Keratinocyte (primary cell): Measurements from ENCODE around the gene CASTOR1. TPM values are rescaled to one million over a fixed set of nuclear protein-coding genes. Genes with fewer than 3 reads are reported as not detected.

Source experiments
- DNase-seq: peaks from one replicate; pipeline ENCODE4 v3.0.0-alpha.2; 2011; ENCODE audit warnings: low read depth, missing footprints, low spot score
- FAIRE-seq: peaks from 2 replicates; lab custom pipeline; 2011; peaks lifted over from hg19 to GRCh38; lab: Jason Lieb, UNC
- H2AFZ ChIP-seq: 2 replicates; pipeline ENCODE4 v1.6.0; 2012; ENCODE audit warnings: low read length, control low read depth, inconsistent platforms; ENCODE audit not compliant: control insufficient read depth
- H3K27ac ChIP-seq: 2 replicates; pipeline ENCODE4 v1.5.1; 2011; ENCODE audit warnings: low read length; ENCODE audit not compliant: control insufficient read depth, insufficient read depth
- H3K27me3 ChIP-seq: 3 replicates; pipeline ENCODE4 v1.6.0; 2011; ENCODE audit warnings: low read length; ENCODE audit not compliant: control insufficient read depth, insufficient read depth; ENCODE audit errors: extremely low read depth
- H3K36me3 ChIP-seq, 2 experiments: 2 replicates in 1 of 2; 3 replicates in 1 of 2; pipeline ENCODE4 v1.5.1; 2011; ENCODE audit warnings: low read length in 2 of 2, mild to moderate bottlenecking in 1 of 2; ENCODE audit not compliant: control insufficient read depth in 2 of 2, insufficient read depth in 2 of 2; ENCODE audit errors: extremely low read depth in 1 of 2
- H3K4me1 ChIP-seq: 3 replicates; pipeline ENCODE4 v1.5.1; 2011; ENCODE audit warnings: low read length; ENCODE audit not compliant: control insufficient read depth, insufficient read depth; ENCODE audit errors: extremely low read depth
- H3K4me2 ChIP-seq: 3 replicates; pipeline ENCODE4 v1.6.0; 2011; ENCODE audit warnings: low read depth, low read length; ENCODE audit not compliant: control insufficient read depth, insufficient read depth; ENCODE audit errors: extremely low read depth
- H3K4me3 ChIP-seq, 3 experiments: fragments of 200-600 bp in 1 of 3; sonication (generic) in 1 of 3; 2 replicates in 2 of 3; 3 replicates in 1 of 3; pipeline ENCODE4 v1.5.1; 2011 to 2016; ENCODE audit warnings: low read length in 3 of 3, mild to moderate bottlenecking in 3 of 3, control low read depth in 2 of 3, inconsistent platforms in 1 of 3, low read depth in 1 of 3, mixed read lengths in 1 of 3, mixed run types in 1 of 3, moderate library complexity in 1 of 3; ENCODE audit not compliant: control insufficient read depth in 2 of 3, insufficient read depth in 2 of 3; ENCODE audit errors: extremely low read depth in 1 of 3
- H3K79me2 ChIP-seq: 2 replicates; pipeline ENCODE4 v1.6.0; 2012; ENCODE audit warnings: low read length; ENCODE audit not compliant: control insufficient read depth, insufficient read depth
- H3K9ac ChIP-seq: 3 replicates; pipeline ENCODE4 v1.6.0; 2011; ENCODE audit warnings: low read length; ENCODE audit not compliant: control insufficient read depth, insufficient read depth; ENCODE audit errors: extremely low read depth
- H3K9me1 ChIP-seq: 3 replicates; pipeline ENCODE4 v1.6.0; 2011; ENCODE audit warnings: low read length; ENCODE audit not compliant: control insufficient read depth, insufficient read depth; ENCODE audit errors: extremely low read depth
- H3K9me3 ChIP-seq: 2 replicates; pipeline ENCODE4 v1.5.1; 2012; ENCODE audit warnings: low read depth, low read length; ENCODE audit not compliant: control insufficient read depth
- H4K20me1 ChIP-seq: 3 replicates; pipeline ENCODE4 v1.6.0; 2011; ENCODE audit warnings: low read length; ENCODE audit not compliant: control insufficient read depth, insufficient read depth; ENCODE audit errors: extremely low read depth
- EZH2 ChIP-seq: IDR thresholded peaks from one replicate; pipeline ENCODE4 v1.6.1; 2012; ENCODE audit warnings: inconsistent platforms, mild to moderate bottlenecking, low read length, moderate library complexity
- dilution Hi-C: fragments of 300-500 bp; cut with MboI; formaldehyde crosslinking; loops from one replicate; pipeline ENCODE4 v1.7.0; 2020; ENCODE audit warnings: low sequenced_read_pairs; ENCODE audit not compliant: extremely low pct_ligation_motif_present
- polyA plus RNA-seq, 5 experiments: library from polyadenylated mRNA; depleted of rRNA in 3 of 5; stranded (reverse) in 3 of 5; stranded (forward) in 1 of 5; unstranded in 1 of 5; fragments of >200 nt; gene quantifications; 1 replicate in 1 of 5; 2 replicates in 3 of 5; 3 replicates in 1 of 5; pipeline versions ENCODE4 v1.2.1 to v1.2.3, GENCODE V29; 2011 to 2012; ENCODE audit warnings: missing spikeins in 2 of 5, low read depth in 1 of 5, low replicate concordance in 1 of 5
- TF ChIP-seq, protein P1 (sequence below), 3 experiments: IDR thresholded peaks in 1 of 3; conservative IDR thresholded peaks in 1 of 3; optimal IDR thresholded peaks in 1 of 3; 2 replicates in 2 of 3; 3 replicates in 1 of 3; pipeline versions ENCODE3 to v1.5.1; 2011; ENCODE audit warnings: low read length in 3 of 3, mild to moderate bottlenecking in 3 of 3, moderate library complexity in 2 of 3, control low read depth in 1 of 3, inconsistent platforms in 1 of 3; ENCODE audit not compliant: insufficient read depth in 2 of 3; ENCODE audit errors: extremely low read depth in 1 of 3

Gene CASTOR1
- polyA plus RNA-seq, 1 donor (not counting 4 experiments of a cell fraction or from before 2014, with no cell fraction given), result 9.1 TPM

DNA sequence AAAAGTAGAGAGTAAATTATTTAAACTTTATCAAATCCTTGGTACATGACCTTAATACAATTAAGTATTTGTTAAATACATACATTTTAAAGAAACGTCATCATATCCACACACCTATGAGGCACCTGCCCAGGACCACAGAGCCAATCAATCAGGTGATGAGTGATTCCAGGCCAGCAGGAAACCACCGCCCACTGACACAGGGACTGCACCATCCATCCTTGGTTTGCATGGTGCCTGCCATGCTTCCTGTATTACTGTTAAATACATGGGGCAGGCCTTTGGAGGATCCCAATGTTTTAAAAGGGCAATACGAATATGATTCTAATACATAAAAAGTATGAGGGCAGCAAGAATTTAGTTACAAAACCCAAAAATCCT, 44.4 kb upstream of the CASTOR1 start:
- Histone ChIP-seq H4K20me1 (no peaks in the 10 kb centered on the region), H2AFZ (no peak overlapping the region), H3K27ac (no peak overlapping the region), H3K9me3 (no peaks in the 10 kb centered on the region), H3K27me3 (no peaks in the 10 kb centered on the region), H3K36me3 (peaks cover 36 to 52% of the 10 kb centered on the region in 2 experiments), H3K4me3 (no peak overlapping the region), H3K79me2 (no peaks in the 10 kb centered on the region), H3K9me1 (no peaks in the 10 kb centered on the region), H3K4me2 (no peak overlapping the region), H3K9ac (no peak overlapping the region), H3K4me1 (peaks cover 3% of the 10 kb centered on the region)
- DNase-seq, result no peak
- dilution Hi-C loops, result no loop called here
- FAIRE-seq, result no peak
- no peak for TF ChIP-seq EZH2
- TF ChIP-seq, protein P1, sequence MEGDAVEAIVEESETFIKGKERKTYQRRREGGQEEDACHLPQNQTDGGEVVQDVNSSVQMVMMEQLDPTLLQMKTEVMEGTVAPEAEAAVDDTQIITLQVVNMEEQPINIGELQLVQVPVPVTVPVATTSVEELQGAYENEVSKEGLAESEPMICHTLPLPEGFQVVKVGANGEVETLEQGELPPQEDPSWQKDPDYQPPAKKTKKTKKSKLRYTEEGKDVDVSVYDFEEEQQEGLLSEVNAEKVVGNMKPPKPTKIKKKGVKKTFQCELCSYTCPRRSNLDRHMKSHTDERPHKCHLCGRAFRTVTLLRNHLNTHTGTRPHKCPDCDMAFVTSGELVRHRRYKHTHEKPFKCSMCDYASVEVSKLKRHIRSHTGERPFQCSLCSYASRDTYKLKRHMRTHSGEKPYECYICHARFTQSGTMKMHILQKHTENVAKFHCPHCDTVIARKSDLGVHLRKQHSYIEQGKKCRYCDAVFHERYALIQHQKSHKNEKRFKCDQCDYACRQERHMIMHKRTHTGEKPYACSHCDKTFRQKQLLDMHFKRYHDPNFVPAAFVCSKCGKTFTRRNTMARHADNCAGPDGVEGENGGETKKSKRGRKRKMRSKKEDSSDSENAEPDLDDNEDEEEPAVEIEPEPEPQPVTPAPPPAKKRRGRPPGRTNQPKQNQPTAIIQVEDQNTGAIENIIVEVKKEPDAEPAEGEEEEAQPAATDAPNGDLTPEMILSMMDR (optimal IDR thresholded peaks at IDR 0.05 in 1 of 3, IDR thresholded peaks at IDR 0.05 in 1 of 3, conservative IDR thresholded peaks at IDR 0.05 in 1 of 3; ENCODE audit: extremely low read depth in 1 of 3, insufficient read depth in 2 of 3, low read length in 3 of 3), result no peak

GRCh38 chr22:30332994-30333706, 43.8 kb upstream of the CASTOR1 start:
- H3K79me2 ChIP-seq, result no peaks in the 10 kb centered on the region
- peaks cover 35 to 47% of the 10 kb centered on the region in 2 experiments for H3K36me3 ChIP-seq
- H3K9ac ChIP-seq, result no peak overlapping the region
- dilution Hi-C loops, result no loop called here
- no peak for TF ChIP-seq EZH2
- TF ChIP-seq, protein P1 (optimal IDR thresholded peaks at IDR 0.05 in 1 of 3, IDR thresholded peaks at IDR 0.05 in 1 of 3, conservative IDR thresholded peaks at IDR 0.05 in 1 of 3; ENCODE audit: extremely low read depth in 1 of 3, insufficient read depth in 2 of 3, low read length in 3 of 3), result no peak
- H4K20me1 ChIP-seq, result no peaks in the 10 kb centered on the region
- FAIRE-seq (no peak), DNase-seq (no peak)
- no peak overlapping the region for H3K4me2 ChIP-seq
- H3K27me3 ChIP-seq, result no peaks in the 10 kb centered on the region
- H3K4me1 ChIP-seq, result peaks cover 3% of the 10 kb centered on the region
- H3K27ac ChIP-seq, result no peak overlapping the region
- H2AFZ ChIP-seq, result no peak overlapping the region
- no peaks in the 10 kb centered on the region for H3K9me1 ChIP-seq
- H3K4me3 ChIP-seq, result no peak overlapping the region
- H3K9me3 ChIP-seq, result no peaks in the 10 kb centered on the region
